ENCODE data around the gene CFAP77. TPM values are rescaled to one million over a fixed set of nuclear protein-coding genes. Genes with fewer than 3 reads are reported as not detected.

Gene CFAP77
- total and polyA plus RNA-seq, 9 of the 15 experiments (the other 6 are each of a cell fraction or from before 2014, with no cell fraction given): not detected

GRCh38 chr9:132472599-132472998 lies 62.6 kb downstream of the CFAP77 start:
- Histone ChIP-seq H3K27ac (ENCODE audit: extremely low read depth, low read depth, low read length) (no peak overlapping the region), H3K79me2 (ENCODE audit: control insufficient read depth, insufficient read depth, low read length) (no peaks in the 10 kb centered on the region), H3K9ac (ENCODE audit: insufficient read depth in 1 of 2, low read depth in 2 of 2, low read length in 2 of 2) (no peak overlapping the region), H3K9me1 (ENCODE audit: control insufficient read depth, insufficient read depth, low read length) (no peaks in the 10 kb centered on the region), H2AFZ (ENCODE audit: low read depth, low read length) (no peak overlapping the region), H3K9me3 (replicated peaks; ENCODE audit: control insufficient read depth, insufficient read depth, low read depth, low read length) (no peaks in the 10 kb centered on the region), H3K4me3 (no peak overlapping the region), H4K20me1 (replicated peaks; ENCODE audit: control insufficient read depth, insufficient read depth, low read length) (0 out of 2 replicates have a peak, but pooled peaks cover 5% of the 10 kb centered on the region), H3K4me2 (ENCODE audit: insufficient read depth, low read length) (no peak overlapping the region), H3K27me3 (ENCODE audit: control insufficient read depth in 2 of 2, insufficient read depth in 2 of 2, low read length in 2 of 2) (peaks cover 40 to 71% of the 10 kb centered on the region in 2 experiments), H3K4me1 (replicated peaks in 1 of 2; ENCODE audit: control insufficient read depth in 2 of 2, insufficient read depth in 2 of 2, low read length in 2 of 2) (no peaks in the 10 kb centered on the region), H3K36me3 (ENCODE audit: control insufficient read depth, insufficient read depth, low read length) (no peaks in the 10 kb centered on the region)
- WGBS (ENCODE audit: insufficient coverage, low coverage, missing lambda C conversion rate): 0% methylated on average over 9 of the region's 9 CpGs
- no TSS peak for BruUV-seq (replicated peaks)
- in situ Hi-C loops (cut with MboI) (no loop called here), intact Hi-C loops (cut with micrococcal nuclease) (no loop called here)
- CTCF ChIA-PET (ENCODE audit: low intra/inter-chr PET ratio): no interaction called here
- DNase-seq (ENCODE audit: extremely low read depth in 1 of 4, low spot score in 3 of 4) (no peak), FAIRE-seq (no peak), ATAC-seq (no peak)
- POLR2A ChIA-PET: no interaction called here
- TF ChIP-seq HNRNPL (IDR thresholded peaks at IDR 0.05; ENCODE audit: low read depth, low read length) (no peak), RAD51 (IDR thresholded peaks at IDR 0.05; ENCODE audit: borderline replicate concordance, low read depth) (no peak), ZNF717 (CRISPR knock-in tag; IDR thresholded peaks at IDR 0.05) (no peak), RNF2 (IDR thresholded peaks at IDR 0.05) (no peak), XRCC4 (IDR thresholded peaks at IDR 0.05; ENCODE audit: extremely low read depth, insufficient read depth, insufficient read length) (no peak), NFE2L1 (tag; IDR thresholded peaks at IDR 0.05; ENCODE audit: borderline replicate concordance, low read depth) (no peak)
- TF ChIP-seq, protein P1, sequence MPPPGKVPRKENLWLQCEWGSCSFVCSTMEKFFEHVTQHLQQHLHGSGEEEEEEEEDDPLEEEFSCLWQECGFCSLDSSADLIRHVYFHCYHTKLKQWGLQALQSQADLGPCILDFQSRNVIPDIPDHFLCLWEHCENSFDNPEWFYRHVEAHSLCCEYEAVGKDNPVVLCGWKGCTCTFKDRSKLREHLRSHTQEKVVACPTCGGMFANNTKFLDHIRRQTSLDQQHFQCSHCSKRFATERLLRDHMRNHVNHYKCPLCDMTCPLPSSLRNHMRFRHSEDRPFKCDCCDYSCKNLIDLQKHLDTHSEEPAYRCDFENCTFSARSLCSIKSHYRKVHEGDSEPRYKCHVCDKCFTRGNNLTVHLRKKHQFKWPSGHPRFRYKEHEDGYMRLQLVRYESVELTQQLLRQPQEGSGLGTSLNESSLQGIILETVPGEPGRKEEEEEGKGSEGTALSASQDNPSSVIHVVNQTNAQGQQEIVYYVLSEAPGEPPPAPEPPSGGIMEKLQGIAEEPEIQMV (tag; conservative IDR thresholded peaks at IDR 0.05; ENCODE audit: low read depth): no peak

Measured in K562 (cell line).